Stimulated activated CD8-positive, alpha-beta memory T cell treated with anti-CD3 and anti-CD28 coated beads, Interleukin-4, amount 100 ng/mL, for 48 hours (primary cell): ENCODE measurements around the gene PTPRE.

Experiments
- DNase-seq: peaks from one replicate; pipeline ENCODE4 v3.0.0-alpha.2; 2020

Gene PTPRE

GRCh38 chr10:127908106-127908958 is 1.4 kb downstream of the PTPRE start:
- DNase-seq = peak; percentile 16

- DNase-seq = no peak
Measured at GRCh38 chr10:127908959-127909267, 2.0 kb downstream of the PTPRE start.

- no peak for DNase-seq
Measured at GRCh38 chr10:127909716-127910463, 3.0 kb downstream of the PTPRE start.

DNA sequence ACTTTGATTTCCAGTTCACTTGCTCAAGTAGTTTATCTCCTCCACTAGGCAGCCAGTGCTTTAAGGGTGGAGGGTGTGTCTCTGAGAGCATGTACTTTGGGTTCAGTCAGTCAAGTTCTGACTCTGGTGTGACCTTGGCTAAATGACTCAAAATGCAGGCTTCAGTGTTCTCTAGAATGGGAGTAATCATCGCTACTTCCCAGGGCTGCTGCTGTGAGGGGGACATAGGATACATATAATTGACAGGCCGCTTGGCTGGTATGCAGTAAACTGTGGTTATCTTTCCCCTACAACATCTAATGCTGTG is 3.5 kb downstream of the PTPRE start:
- no peak for DNase-seq

DNA sequence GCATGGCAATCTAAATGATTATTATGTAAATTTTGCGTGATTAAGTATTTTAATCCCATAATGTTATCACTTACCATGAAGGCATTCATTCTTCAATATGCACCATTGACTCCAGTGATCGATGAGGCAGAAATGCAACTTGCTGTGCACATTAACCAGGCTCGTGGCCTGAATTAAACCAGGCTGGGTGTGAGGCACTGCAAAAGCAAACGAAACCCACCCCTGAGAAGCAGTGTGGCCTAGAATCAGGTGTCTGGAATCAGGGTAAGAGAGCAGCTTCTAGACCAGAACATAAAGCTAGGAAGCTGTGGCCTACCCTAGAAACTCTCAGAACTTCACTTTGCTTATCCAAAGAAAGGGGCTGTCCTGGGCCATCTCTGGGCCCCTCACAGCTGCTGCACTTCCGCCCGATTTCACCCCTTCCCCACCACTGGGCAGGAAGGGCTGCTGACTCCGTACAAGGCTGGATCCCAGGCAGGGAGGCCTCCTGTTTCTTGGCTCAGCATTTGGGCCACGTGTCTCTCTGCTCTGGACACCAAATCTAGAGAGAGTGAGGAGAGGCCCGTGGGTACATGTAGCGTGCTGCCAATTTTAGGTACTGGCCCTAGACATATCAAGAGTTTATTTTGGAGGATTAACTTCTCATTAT is 4.4 kb downstream of the PTPRE start:
- DNase-seq = no peak

GRCh38 chr10:127911867-127912257 is 5.0 kb downstream of the PTPRE start:
- no peak for DNase-seq

GRCh38 chr10:127912607-127913367 is 5.9 kb downstream of the PTPRE start:
- no peak for DNase-seq

GRCh38 chr10:127913368-127913759 is 6.5 kb downstream of the PTPRE start:
- no peak for DNase-seq

DNA sequence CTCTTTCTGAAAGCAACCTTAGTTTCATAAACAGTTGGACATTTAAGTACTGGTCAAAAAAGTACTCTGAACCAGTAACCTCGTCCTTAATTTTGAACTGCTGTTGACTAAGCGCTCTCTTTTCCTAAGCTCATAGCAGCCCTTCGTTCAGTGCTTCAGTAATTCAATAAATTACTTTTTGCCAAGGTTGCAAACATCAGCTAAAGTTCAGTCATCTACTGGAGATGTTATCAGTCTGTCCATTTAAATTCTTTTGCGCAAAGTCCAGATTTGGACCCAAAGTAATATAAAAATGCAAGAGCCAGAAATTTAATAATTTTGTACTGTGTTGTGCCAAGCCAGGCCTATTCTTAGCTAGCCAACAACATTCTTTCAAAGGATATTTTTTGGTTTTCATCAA is 8.4 kb downstream of the PTPRE start:
- no peak for DNase-seq

DNA sequence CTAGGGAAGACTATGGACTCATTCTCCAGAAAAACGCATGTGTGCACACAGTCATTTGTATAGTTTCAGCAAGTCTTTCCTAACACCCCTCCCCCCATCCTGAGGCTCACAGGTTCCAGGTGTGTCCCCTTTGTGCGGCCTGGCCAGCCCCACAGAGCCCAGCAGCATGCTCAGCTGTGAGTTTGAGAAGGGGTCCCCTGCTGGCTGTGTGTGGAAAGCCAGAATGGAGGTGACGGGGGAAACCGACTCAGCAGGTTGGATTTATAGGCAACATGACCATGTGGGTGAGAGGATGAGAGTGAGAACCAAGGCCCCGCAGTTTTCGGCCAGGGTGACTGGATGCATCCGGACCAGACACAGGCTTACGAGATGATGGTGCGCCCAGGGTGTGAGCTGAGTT is 9.9 kb downstream of the PTPRE start:
- DNase-seq = no peak

DNA sequence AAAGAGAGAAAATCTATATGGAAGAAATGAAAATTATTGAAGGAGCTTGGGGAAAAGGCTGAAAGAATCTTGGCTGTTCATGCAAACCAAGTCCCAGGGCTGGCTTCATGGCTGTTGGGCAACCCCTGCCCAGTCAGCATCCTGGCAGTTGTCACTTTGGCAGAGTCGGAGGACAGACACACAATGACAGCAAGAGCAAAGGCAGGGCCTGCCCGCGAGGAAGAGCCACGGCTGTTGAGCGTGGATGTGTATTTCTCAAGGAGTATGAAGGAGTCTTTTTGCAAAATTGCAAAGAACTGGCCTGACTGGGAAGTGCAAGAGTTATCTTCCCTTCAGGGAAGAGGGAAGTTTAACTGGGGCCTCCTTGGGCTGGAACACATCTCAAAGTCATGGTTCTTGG is 11.7 kb downstream of the PTPRE start:
- DNase-seq = no peak

- DNase-seq = no peak
Measured at GRCh38 chr10:127919418-127920271, 12.7 kb downstream of the PTPRE start.

- no peak for DNase-seq
Measured at GRCh38 chr10:127920306-127921074, 13.6 kb downstream of the PTPRE start.

GRCh38 chr10:127921075-127921752 is 14.3 kb downstream of the PTPRE start:
- no peak for DNase-seq

GRCh38 chr10:127921753-127922145 is 14.8 kb downstream of the PTPRE start:
- DNase-seq = no peak

DNA sequence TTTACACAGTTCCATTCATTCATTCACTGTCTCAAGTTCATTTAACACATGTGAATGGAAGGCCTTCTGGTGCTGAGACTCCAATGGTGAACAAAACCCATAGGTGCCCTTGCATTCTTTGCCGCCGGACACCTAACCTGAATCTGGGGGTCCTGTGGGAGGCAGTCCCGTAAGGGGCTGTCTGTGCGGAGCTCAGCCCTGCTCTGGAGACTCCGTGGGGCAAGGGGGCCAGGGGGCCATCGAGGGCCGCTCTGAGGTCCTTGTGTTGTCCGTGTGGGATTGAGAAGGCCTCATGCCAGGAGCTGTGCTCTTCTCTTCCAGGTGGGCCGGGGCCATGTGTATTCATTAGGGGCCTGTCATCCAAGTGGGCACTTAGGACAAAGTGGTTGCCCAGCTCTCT is 15.3 kb downstream of the PTPRE start:
- no peak for DNase-seq

- no peak for DNase-seq
Measured at GRCh38 chr10:127922675-127923366, 15.9 kb downstream of the PTPRE start.

- DNase-seq = no peak
Measured at GRCh38 chr10:127923646-127924045, 16.7 kb downstream of the PTPRE start.

GRCh38 chr10:127925471-127926207 is 18.7 kb downstream of the PTPRE start:
- no peak for DNase-seq

DNA sequence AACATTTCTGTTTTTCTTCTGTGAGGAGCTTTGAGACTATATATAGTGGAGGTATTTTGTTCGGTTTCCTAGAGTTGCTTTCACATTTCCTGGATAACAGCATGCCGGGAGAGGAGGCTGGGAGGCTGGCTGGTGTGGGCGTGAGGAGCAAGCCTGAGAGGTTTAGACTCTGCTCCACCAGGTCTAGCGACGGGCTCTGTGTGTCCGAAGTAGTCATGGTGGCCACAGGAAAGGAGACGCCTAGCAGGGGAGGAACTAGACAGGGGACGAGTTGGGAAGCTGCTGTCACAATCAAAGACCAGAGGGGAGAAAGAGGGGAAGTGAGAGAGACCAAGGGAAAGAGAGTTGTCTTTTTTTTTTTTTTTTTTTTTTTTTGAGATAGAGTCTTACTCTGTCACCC is 19.6 kb downstream of the PTPRE start:
- DNase-seq = no peak
